Measurements from ENCODE around the gene CTSO. TPM values are rescaled to one million over a fixed set of nuclear protein-coding genes. Genes with fewer than 3 reads are reported as not detected.

Gene CTSO
- total and polyA plus RNA-seq, 4 donors: 20.7 to 36.7 (median 24.5) TPM

DNA sequence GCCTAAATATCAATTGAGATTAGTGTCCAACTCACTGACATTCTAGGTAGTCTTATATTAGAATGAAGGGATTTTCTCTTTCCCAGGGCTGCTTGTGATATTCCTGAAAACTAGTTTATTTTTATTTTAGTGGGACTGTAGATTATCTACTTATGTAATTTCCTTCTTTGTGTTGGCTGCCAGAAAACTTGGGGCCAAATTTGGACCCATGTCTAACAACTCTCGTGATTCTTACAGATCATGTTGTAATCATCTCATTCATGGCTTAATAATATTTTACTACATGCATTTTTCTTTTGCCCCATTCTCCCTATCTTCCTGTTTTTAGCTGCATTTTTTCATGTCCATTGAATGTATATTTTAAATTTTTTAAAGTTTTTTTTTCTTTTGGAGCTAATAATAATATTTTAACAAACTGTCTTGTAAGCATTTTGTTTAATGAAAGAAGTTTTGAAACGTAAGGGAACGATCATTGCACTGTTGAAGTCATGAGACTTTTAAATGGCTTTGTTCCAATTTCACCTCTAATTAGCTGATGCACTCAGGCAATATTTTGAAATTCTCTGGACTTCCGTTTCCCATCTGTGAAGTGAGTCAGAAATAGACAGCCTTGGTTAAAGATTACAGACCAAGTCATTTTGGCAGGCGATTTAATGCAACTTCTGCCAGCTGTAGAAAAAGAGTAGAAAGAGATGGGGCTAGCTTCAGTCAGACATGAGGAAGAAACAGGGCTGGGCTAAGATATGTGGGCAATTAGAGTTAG lies 64.5 kb downstream of the CTSO start:
- TF ChIP-seq HNF4G (IDR thresholded peaks at IDR 0.05): peak; percentile 43
- peak; percentile 56 for TF ChIP-seq TAF1 (conservative IDR thresholded peaks at IDR 0.05)
- peak; percentile 67 to 82 for TF ChIP-seq GABPA (IDR thresholded peaks at IDR 0.05 in 1 of 2, conservative IDR thresholded peaks at IDR 0.05 in 1 of 2)
- TF ChIP-seq, protein P1, sequence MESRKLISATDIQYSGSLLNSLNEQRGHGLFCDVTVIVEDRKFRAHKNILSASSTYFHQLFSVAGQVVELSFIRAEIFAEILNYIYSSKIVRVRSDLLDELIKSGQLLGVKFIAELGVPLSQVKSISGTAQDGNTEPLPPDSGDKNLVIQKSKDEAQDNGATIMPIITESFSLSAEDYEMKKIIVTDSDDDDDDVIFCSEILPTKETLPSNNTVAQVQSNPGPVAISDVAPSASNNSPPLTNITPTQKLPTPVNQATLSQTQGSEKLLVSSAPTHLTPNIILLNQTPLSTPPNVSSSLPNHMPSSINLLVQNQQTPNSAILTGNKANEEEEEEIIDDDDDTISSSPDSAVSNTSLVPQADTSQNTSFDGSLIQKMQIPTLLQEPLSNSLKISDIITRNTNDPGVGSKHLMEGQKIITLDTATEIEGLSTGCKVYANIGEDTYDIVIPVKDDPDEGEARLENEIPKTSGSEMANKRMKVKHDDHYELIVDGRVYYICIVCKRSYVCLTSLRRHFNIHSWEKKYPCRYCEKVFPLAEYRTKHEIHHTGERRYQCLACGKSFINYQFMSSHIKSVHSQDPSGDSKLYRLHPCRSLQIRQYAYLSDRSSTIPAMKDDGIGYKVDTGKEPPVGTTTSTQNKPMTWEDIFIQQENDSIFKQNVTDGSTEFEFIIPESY (IDR thresholded peaks at IDR 0.05): peak; percentile 72
- peak; percentile 97 for TF ChIP-seq JUND (IDR thresholded peaks at IDR 0.05)
- no peak for TF ChIP-seq FOXA1 (IDR thresholded peaks at IDR 0.05)
- no peak for TF ChIP-seq FOXA2 (IDR thresholded peaks at IDR 0.05)
- peak; percentile 69 for TF ChIP-seq YY1 (IDR thresholded peaks at IDR 0.05)
- TF ChIP-seq, protein P2, sequence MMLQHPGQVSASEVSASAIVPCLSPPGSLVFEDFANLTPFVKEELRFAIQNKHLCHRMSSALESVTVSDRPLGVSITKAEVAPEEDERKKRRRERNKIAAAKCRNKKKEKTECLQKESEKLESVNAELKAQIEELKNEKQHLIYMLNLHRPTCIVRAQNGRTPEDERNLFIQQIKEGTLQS (IDR thresholded peaks at IDR 0.05): peak; percentile 90
- TF ChIP-seq, protein P3, sequence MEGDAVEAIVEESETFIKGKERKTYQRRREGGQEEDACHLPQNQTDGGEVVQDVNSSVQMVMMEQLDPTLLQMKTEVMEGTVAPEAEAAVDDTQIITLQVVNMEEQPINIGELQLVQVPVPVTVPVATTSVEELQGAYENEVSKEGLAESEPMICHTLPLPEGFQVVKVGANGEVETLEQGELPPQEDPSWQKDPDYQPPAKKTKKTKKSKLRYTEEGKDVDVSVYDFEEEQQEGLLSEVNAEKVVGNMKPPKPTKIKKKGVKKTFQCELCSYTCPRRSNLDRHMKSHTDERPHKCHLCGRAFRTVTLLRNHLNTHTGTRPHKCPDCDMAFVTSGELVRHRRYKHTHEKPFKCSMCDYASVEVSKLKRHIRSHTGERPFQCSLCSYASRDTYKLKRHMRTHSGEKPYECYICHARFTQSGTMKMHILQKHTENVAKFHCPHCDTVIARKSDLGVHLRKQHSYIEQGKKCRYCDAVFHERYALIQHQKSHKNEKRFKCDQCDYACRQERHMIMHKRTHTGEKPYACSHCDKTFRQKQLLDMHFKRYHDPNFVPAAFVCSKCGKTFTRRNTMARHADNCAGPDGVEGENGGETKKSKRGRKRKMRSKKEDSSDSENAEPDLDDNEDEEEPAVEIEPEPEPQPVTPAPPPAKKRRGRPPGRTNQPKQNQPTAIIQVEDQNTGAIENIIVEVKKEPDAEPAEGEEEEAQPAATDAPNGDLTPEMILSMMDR (IDR thresholded peaks at IDR 0.05; ENCODE audit: low read depth, low read length, missing input control): no peak
- peak; percentile 56 to 67 for TF ChIP-seq RAD21 (IDR thresholded peaks at IDR 0.05)
- TF ChIP-seq EGR1 (IDR thresholded peaks at IDR 0.05; ENCODE audit: low read depth in 2 of 2): peak in 1 of 2 donors; percentile 77
- peak; percentile 77 to 86 for TF ChIP-seq HNF4A (conservative IDR thresholded peaks at IDR 0.05)
- TF ChIP-seq NR2F2 (IDR thresholded peaks at IDR 0.05): peak; percentile 57
- peak; percentile 83 for TF ChIP-seq SP1 (IDR thresholded peaks at IDR 0.05)
- TF ChIP-seq RXRA (IDR thresholded peaks at IDR 0.05): peak; percentile 76 to 84
- TF ChIP-seq, protein P4, sequence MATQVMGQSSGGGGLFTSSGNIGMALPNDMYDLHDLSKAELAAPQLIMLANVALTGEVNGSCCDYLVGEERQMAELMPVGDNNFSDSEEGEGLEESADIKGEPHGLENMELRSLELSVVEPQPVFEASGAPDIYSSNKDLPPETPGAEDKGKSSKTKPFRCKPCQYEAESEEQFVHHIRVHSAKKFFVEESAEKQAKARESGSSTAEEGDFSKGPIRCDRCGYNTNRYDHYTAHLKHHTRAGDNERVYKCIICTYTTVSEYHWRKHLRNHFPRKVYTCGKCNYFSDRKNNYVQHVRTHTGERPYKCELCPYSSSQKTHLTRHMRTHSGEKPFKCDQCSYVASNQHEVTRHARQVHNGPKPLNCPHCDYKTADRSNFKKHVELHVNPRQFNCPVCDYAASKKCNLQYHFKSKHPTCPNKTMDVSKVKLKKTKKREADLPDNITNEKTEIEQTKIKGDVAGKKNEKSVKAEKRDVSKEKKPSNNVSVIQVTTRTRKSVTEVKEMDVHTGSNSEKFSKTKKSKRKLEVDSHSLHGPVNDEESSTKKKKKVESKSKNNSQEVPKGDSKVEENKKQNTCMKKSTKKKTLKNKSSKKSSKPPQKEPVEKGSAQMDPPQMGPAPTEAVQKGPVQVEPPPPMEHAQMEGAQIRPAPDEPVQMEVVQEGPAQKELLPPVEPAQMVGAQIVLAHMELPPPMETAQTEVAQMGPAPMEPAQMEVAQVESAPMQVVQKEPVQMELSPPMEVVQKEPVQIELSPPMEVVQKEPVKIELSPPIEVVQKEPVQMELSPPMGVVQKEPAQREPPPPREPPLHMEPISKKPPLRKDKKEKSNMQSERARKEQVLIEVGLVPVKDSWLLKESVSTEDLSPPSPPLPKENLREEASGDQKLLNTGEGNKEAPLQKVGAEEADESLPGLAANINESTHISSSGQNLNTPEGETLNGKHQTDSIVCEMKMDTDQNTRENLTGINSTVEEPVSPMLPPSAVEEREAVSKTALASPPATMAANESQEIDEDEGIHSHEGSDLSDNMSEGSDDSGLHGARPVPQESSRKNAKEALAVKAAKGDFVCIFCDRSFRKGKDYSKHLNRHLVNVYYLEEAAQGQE (IDR thresholded peaks at IDR 0.05): peak; percentile 61
- TF ChIP-seq, protein P5, sequence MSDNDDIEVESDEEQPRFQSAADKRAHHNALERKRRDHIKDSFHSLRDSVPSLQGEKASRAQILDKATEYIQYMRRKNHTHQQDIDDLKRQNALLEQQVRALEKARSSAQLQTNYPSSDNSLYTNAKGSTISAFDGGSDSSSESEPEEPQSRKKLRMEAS (IDR thresholded peaks at IDR 0.05): peak; percentile 90
- WGBS: 13% methylated on average over 5 of the region's 5 CpGs
- peaks cover 3 to 38% (median 21%) of the 10 kb centered on the region in 4 donors for H3K4me1 ChIP-seq (ENCODE audit: control insufficient read depth in 4 of 4, insufficient read depth in 4 of 4, low read length in 3 of 4)
- DNase-seq (ENCODE audit: low spot score): no peak
- H3K9ac ChIP-seq (ENCODE audit: low read depth in 1 of 2, low read length in 2 of 2): peak overlapping the region in 1 of 2 donors; percentile 30
- no peak overlapping the region for H3K4me3 ChIP-seq (ENCODE audit: low read depth in 1 of 3, low read length in 3 of 3)
- H3K27me3 ChIP-seq (ENCODE audit: control insufficient read depth in 4 of 4, insufficient read depth in 4 of 4, low read length in 3 of 4): no peaks in the 10 kb centered on the region
- H3K9me3 ChIP-seq (ENCODE audit: control insufficient read depth in 4 of 4, low read length in 3 of 4): no peaks in the 10 kb centered on the region
- H3K36me3 ChIP-seq (ENCODE audit: control insufficient read depth in 4 of 4, insufficient read depth in 3 of 4, low read depth in 1 of 4, low read length in 3 of 4): no peaks in the 10 kb centered on the region
- H3K27ac ChIP-seq (ENCODE audit: low read depth in 1 of 2, low read length in 2 of 2): peak overlapping the region; percentile 75 to 81
